Activated CD4-positive, alpha-beta T cell treated with anti-CD3 and anti-CD28 coated beads, Interleukin-2, amount 50 U/mL, for 4 hours (primary cell): Measurements from ENCODE around the gene SLC35D1.
"Not testable (repeated sequence)": the region's sequence is repeated elsewhere in the genome, so short reads cannot be mapped to it uniquely, and the experiment has no call there.

Experiments used
- DNase-seq, 2 experiments: peaks; one replicate each; pipeline ENCODE4 v3.0.0-alpha.2; 2020

The SLC35D1 gene

GRCh38 chr1:66982561-66983260 is 71.2 kb downstream of the SLC35D1 start:
- DNase-seq: no peak

GRCh38 chr1:66981679-66982078 is 72.3 kb downstream of the SLC35D1 start:
- DNase-seq: peak; percentile 38 to 44

GRCh38 chr1:66980745-66981367 is 73.1 kb downstream of the SLC35D1 start:
- DNase-seq: no peak

- DNase-seq: not testable (repeated sequence)
These were observed 74.3 kb downstream of the SLC35D1 start for GRCh38 chr1:66979621-66980020.

- DNase-seq: no peak
These were observed 75.7 kb downstream of the SLC35D1 start for GRCh38 chr1:66978201-66978600.

GRCh38 chr1:66968574-66968973 is 85.4 kb downstream of the SLC35D1 start:
- no peak for DNase-seq

- not testable (repeated sequence) for DNase-seq
These were observed 87.6 kb downstream of the SLC35D1 start for GRCh38 chr1:66966188-66966873.

GRCh38 chr1:66957938-66958337 is 96.0 kb downstream of the SLC35D1 start:
- no peak for DNase-seq

- no peak for DNase-seq
These were observed 99.7 kb downstream of the SLC35D1 start for GRCh38 chr1:66954208-66954607.

GRCh38 chr1:66951513-66951912 is 102.4 kb downstream of the SLC35D1 start:
- DNase-seq: no peak
